Peyer's patch (tissue), 4 donors: ENCODE results near the gene USP31.

Experiments used
- CTCF ChIP-seq, 6 experiments: fragments of 450-650 bp in 4 of 6; fragments of 200-600 bp in 2 of 6; sonication (generic) in 1 of 6; IDR thresholded peaks; one replicate each; pipeline ENCODE4 v1.5.1; 2017 to 2019; ENCODE audit warnings: antibody characterized with exemption in 6 of 6, mild to moderate bottlenecking in 3 of 6, moderate library complexity in 1 of 6
- POLR2A ChIP-seq, 2 donors: fragments of 450-650 bp; IDR thresholded peaks; one replicate each; pipeline ENCODE4 v1.5.1; 2017; ENCODE audit warnings: antibody characterized with exemption in 2 of 2, mild to moderate bottlenecking in 2 of 2, moderate library complexity in 2 of 2

GRCh38 chr16:23059433-23059832, 89.8 kb downstream of the USP31 start:
- TF ChIP-seq CTCF (IDR thresholded peaks at IDR 0.05), result no peak
- TF ChIP-seq POLR2A (IDR thresholded peaks at IDR 0.05), result no peak
